ENCODE results near the gene TUFT1.

GRCh38 chr1:151530461-151530860 is 9.6 kb upstream of the TUFT1 start:
- TF ChIP-seq CTCF (IDR thresholded peaks at IDR 0.05) (no peak), POLR2A (IDR thresholded peaks at IDR 0.05) (no peak), EP300 (IDR thresholded peaks at IDR 0.05) (no peak), POLR2AphosphoS5 (IDR thresholded peaks at IDR 0.05) (no peak)
